ENCODE data around the gene PPP2R3A. TPM values are rescaled to one million over a fixed set of nuclear protein-coding genes. Genes with fewer than 3 reads are reported as not detected.
"Not testable (repeated sequence)": the region's sequence is repeated elsewhere in the genome, so short reads cannot be mapped to it uniquely, and the experiment has no call there.

Gene PPP2R3A
- polyA plus RNA-seq, 1 experiment, result 26.6 TPM

- ChIA-PET POLR2A (no interaction called here), CTCF (no interaction called here)
- TF ChIP-seq, protein P1, sequence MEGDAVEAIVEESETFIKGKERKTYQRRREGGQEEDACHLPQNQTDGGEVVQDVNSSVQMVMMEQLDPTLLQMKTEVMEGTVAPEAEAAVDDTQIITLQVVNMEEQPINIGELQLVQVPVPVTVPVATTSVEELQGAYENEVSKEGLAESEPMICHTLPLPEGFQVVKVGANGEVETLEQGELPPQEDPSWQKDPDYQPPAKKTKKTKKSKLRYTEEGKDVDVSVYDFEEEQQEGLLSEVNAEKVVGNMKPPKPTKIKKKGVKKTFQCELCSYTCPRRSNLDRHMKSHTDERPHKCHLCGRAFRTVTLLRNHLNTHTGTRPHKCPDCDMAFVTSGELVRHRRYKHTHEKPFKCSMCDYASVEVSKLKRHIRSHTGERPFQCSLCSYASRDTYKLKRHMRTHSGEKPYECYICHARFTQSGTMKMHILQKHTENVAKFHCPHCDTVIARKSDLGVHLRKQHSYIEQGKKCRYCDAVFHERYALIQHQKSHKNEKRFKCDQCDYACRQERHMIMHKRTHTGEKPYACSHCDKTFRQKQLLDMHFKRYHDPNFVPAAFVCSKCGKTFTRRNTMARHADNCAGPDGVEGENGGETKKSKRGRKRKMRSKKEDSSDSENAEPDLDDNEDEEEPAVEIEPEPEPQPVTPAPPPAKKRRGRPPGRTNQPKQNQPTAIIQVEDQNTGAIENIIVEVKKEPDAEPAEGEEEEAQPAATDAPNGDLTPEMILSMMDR (IDR thresholded peaks at IDR 0.05; ENCODE audit: low read depth, low read length), result no peak
- no peak overlapping the region for H3K27ac ChIP-seq (ENCODE audit: low read depth, low read length)
- DNase-seq (ENCODE audit: low read depth, low spot score), result no peak
- H3K27me3 ChIP-seq (ENCODE audit: control insufficient read depth, insufficient read depth, low read length), result no peaks in the 10 kb centered on the region
- peaks cover 17% of the 10 kb centered on the region for H3K9me3 ChIP-seq (ENCODE audit: control insufficient read depth, insufficient read depth, low read length)
- H3K4me3 ChIP-seq (ENCODE audit: low read depth, low read length), result no peak overlapping the region
Observed at GRCh38 chr3:136114421-136114820, 148.9 kb downstream of the PPP2R3A start.

DNA sequence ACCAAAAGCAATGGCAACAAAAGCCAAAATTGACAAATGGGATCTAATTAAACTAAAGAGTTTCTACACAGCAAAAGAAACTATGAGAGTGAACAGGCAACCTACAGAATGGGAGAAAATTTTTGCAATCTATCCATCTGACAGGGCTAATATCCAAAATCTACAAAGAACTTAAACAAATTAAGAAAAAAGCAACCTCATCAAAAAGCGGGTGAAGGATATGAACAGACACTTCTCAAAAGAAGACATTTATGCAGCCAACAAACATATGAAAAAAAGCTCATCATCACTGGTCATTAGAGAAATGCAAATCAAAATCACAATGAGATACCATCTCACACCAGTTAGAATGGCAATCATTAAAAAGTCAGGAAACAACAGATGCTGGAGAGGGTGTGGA, 153.8 kb downstream of the PPP2R3A start:
- POLR2A ChIA-PET; H3K4me3 ChIP-seq (ENCODE audit: low read depth, low read length); H3K9me3 ChIP-seq (ENCODE audit: control insufficient read depth, insufficient read depth, low read length); CTCF ChIA-PET; H3K27me3 ChIP-seq (ENCODE audit: control insufficient read depth, insufficient read depth, low read length); H3K27ac ChIP-seq (ENCODE audit: low read depth, low read length); DNase-seq (ENCODE audit: low read depth, low spot score): not testable (repeated sequence)

DNA sequence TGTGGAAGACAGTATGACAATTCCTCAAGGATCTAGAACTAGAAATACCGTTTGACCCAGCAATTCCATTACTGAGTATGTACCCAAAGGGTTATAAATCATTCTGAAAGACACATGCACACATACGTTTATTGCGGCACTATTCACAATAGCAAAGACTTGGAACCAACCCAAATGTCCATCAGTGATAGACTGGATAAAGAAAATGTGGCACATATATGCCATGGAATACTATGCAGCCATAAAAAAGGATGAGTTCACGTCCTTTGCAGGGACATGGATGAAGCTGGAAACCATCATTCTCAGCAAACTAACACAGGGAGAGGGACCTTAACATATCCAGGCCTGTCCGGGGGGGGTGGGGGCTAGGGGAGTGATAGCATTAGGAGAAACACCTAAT, 154.3 kb downstream of the PPP2R3A start:
- H3K9me3 ChIP-seq (ENCODE audit: control insufficient read depth, insufficient read depth, low read length); H3K4me3 ChIP-seq (ENCODE audit: low read depth, low read length); DNase-seq (ENCODE audit: low read depth, low spot score); CTCF ChIA-PET; H3K27me3 ChIP-seq (ENCODE audit: control insufficient read depth, insufficient read depth, low read length); POLR2A ChIA-PET; H3K27ac ChIP-seq (ENCODE audit: low read depth, low read length): not testable (repeated sequence)

GRCh38 chr3:136120373-136121348, 155.1 kb downstream of the PPP2R3A start:
- H3K9me3 ChIP-seq (ENCODE audit: control insufficient read depth, insufficient read depth, low read length), result no peaks in the 10 kb centered on the region
- POLR2A ChIA-PET, result no interaction called here

GRCh38 chr3:136122006-136122405, 156.5 kb downstream of the PPP2R3A start:
- TF ChIP-seq, protein P1 (IDR thresholded peaks at IDR 0.05; ENCODE audit: low read depth, low read length), result no peak
- Histone ChIP-seq H3K9me3 (ENCODE audit: control insufficient read depth, insufficient read depth, low read length) (peaks cover 4% of the 10 kb centered on the region; the same call in 1 of the 2 replicates), H3K4me3 (ENCODE audit: low read depth, low read length) (no peak overlapping the region), H3K27me3 (ENCODE audit: control insufficient read depth, insufficient read depth, low read length) (no peaks in the 10 kb centered on the region), H3K27ac (ENCODE audit: low read depth, low read length) (no peak overlapping the region)
- POLR2A ChIA-PET, result no interaction called here
- CTCF ChIA-PET, result interaction anchor here (1.0 kb wide), 1 partner anchor 12 kb away, joined by 3 read pairs; no protein-coding TSS in a partner anchor
- no peak for DNase-seq (ENCODE audit: low read depth, low spot score)

More at GRCh38 chr3:136120373-136121348, 155.1 kb downstream of the PPP2R3A start:
- Histone ChIP-seq H3K27ac (ENCODE audit: low read depth, low read length) (no peak overlapping the region), H3K4me3 (ENCODE audit: low read depth, low read length) (no peak overlapping the region), H3K27me3 (ENCODE audit: control insufficient read depth, insufficient read depth, low read length) (no peaks in the 10 kb centered on the region)
- DNase-seq (ENCODE audit: low read depth, low spot score), result no peak
- TF ChIP-seq, protein P1 (IDR thresholded peaks at IDR 0.05; ENCODE audit: low read depth, low read length), result no peak
- CTCF ChIA-PET, result interaction anchor here (1.0 kb wide), 1 partner anchor 11 kb away, joined by 3 read pairs; no protein-coding TSS in a partner anchor

- DNase-seq (ENCODE audit: low read depth, low spot score); H3K27ac ChIP-seq (ENCODE audit: low read depth, low read length); H3K9me3 ChIP-seq (ENCODE audit: control insufficient read depth, insufficient read depth, low read length); CTCF ChIA-PET; H3K27me3 ChIP-seq (ENCODE audit: control insufficient read depth, insufficient read depth, low read length); H3K4me3 ChIP-seq (ENCODE audit: low read depth, low read length); POLR2A ChIA-PET: not testable (repeated sequence)
Observed at GRCh38 chr3:136131647-136132046, 166.1 kb downstream of the PPP2R3A start.
